Activated CD8-positive, alpha-beta T cell treated with anti-CD3 and anti-CD28 coated beads, Interleukin-2, amount 10 ng/mL, durations not matched to agents 7 days and 5 days (primary cell): ENCODE data around the gene NOSIP. TPM values are rescaled to one million over a fixed set of nuclear protein-coding genes. Genes with fewer than 3 reads are reported as not detected.
A peak's percentile ranks its signal among the peaks of the same experiment; 100 is the strongest.

Experiments used
- ATAC-seq: fragments of 150-1000 bp; cut with Tn5 transposase; one replicate; pipeline ENCODE4 v1.10.0; 2021; ENCODE audit warnings: moderate library complexity
- CTCF ChIA-PET: fragments of 350-600 bp; sonication (Branson Sonifier 250); formaldehyde crosslinking; loops from one replicate; lab custom pipeline; 2021; ENCODE audit warnings: antibody characterized with exemption; lab: Charles Lee
- POLR2A ChIA-PET: fragments of 350-600 bp; sonication (Branson Sonifier 250); formaldehyde crosslinking; loops from one replicate; lab custom pipeline; 2021; ENCODE audit warnings: antibody characterized with exemption; lab: Charles Lee
- DNase-seq: peaks from one replicate; pipeline ENCODE4 v3.0.0-alpha.2; 2020
- H3K27ac Mint-ChIP-seq: one replicate; pipeline ENCODE4 v1.8.0; 2021; ENCODE audit warnings: mild to moderate bottlenecking, mixed read lengths
- H3K27me3 Mint-ChIP-seq: one replicate; pipeline ENCODE4 v1.8.0; 2021; ENCODE audit warnings: low read depth, mixed read lengths
- H3K36me3 Mint-ChIP-seq: one replicate; pipeline ENCODE4 v1.8.0; 2021; ENCODE audit warnings: low read depth, mixed read lengths
- H3K4me1 Mint-ChIP-seq: one replicate; pipeline ENCODE4 v1.8.0; 2021; ENCODE audit warnings: low read depth, mixed read lengths
- H3K4me3 Mint-ChIP-seq: one replicate; pipeline ENCODE4 v1.8.0; 2021; ENCODE audit warnings: mild to moderate bottlenecking, mixed read lengths
- H3K9me3 Mint-ChIP-seq: one replicate; pipeline ENCODE4 v1.8.0; 2022; ENCODE audit warnings: mixed read lengths; ENCODE audit not compliant: insufficient read depth
- total RNA-seq, 2 experiments: library from RNA; stranded (reverse); gene quantifications; one replicate each; pipeline ENCODE4 v1.2.3, GENCODE V29; 2021

The NOSIP gene
- total RNA-seq, 2 experiments from 2014 or later, result 147 to 159 TPM

- ChIA-PET CTCF (interaction anchor here (2.8 to 6.8 kb wide), 2 partner anchors 9 to 36 kb away, joined by 11 to 211 read pairs; no protein-coding TSS in a partner anchor), POLR2A (no interaction called here)
- ATAC-seq (no peak), DNase-seq (no peak)
- peaks cover 25% of the 10 kb centered on the region for H3K4me1 Mint-ChIP-seq
- no peak overlapping the region for H3K27ac Mint-ChIP-seq
- H3K9me3 Mint-ChIP-seq, result no peaks in the 10 kb centered on the region
- peaks cover 4% of the 10 kb centered on the region for H3K27me3 Mint-ChIP-seq
- H3K36me3 Mint-ChIP-seq, result no peaks in the 10 kb centered on the region
- H3K4me3 Mint-ChIP-seq, result no peak overlapping the region
Observed at GRCh38 chr19:49543032-49543431, 37.3 kb downstream of the NOSIP start.

- POLR2A ChIA-PET, result no interaction called here
- H3K27me3 Mint-ChIP-seq, result peaks cover 4% of the 10 kb centered on the region
- H3K36me3 Mint-ChIP-seq, result no peaks in the 10 kb centered on the region
- H3K27ac Mint-ChIP-seq, result no peak overlapping the region
- H3K4me1 Mint-ChIP-seq, result peaks cover 20% of the 10 kb centered on the region
- no peaks in the 10 kb centered on the region for H3K9me3 Mint-ChIP-seq
- DNase-seq (no peak), ATAC-seq (no peak)
- no peak overlapping the region for H3K4me3 Mint-ChIP-seq
- CTCF ChIA-PET, result interaction anchor here (0.7 to 2.8 kb wide), 2 partner anchors 8 to 28 kb away, joined by 3 to 11 read pairs; no protein-coding TSS in a partner anchor
Observed at GRCh38 chr19:49542446-49542845, 37.9 kb downstream of the NOSIP start.

GRCh38 chr19:49541914-49542313, 38.4 kb downstream of the NOSIP start:
- DNase-seq (no peak), ATAC-seq (no peak)
- POLR2A ChIA-PET, result no interaction called here
- no peaks in the 10 kb centered on the region for H3K36me3 Mint-ChIP-seq
- H3K27ac Mint-ChIP-seq, result no peak overlapping the region
- peaks cover 16% of the 10 kb centered on the region for H3K4me1 Mint-ChIP-seq
- CTCF ChIA-PET, result interaction anchor here (1.1 to 1.5 kb wide), 2 partner anchors 35 to 39 kb away, joined by 3 to 5 read pairs; no protein-coding TSS in a partner anchor
- H3K4me3 Mint-ChIP-seq, result no peak overlapping the region
- H3K9me3 Mint-ChIP-seq, result no peaks in the 10 kb centered on the region
- peaks cover 4% of the 10 kb centered on the region for H3K27me3 Mint-ChIP-seq

- H3K4me1 Mint-ChIP-seq, result peaks cover 21% of the 10 kb centered on the region
- no peak for ATAC-seq
- ChIA-PET POLR2A (no interaction called here), CTCF (interaction anchor here (0.6 to 5.9 kb wide), 4 partner anchors 7 to 95 kb away, joined by 3 to 52 read pairs (median 4); no protein-coding TSS in a partner anchor)
- H3K4me3 Mint-ChIP-seq, result no peak overlapping the region
- DNase-seq, result no peak
- H3K27ac Mint-ChIP-seq, result no peak overlapping the region
- no peaks in the 10 kb centered on the region for H3K27me3 Mint-ChIP-seq
- no peaks in the 10 kb centered on the region for H3K36me3 Mint-ChIP-seq
- no peaks in the 10 kb centered on the region for H3K9me3 Mint-ChIP-seq
Observed at GRCh38 chr19:49539192-49539952, 41.0 kb downstream of the NOSIP start.

GRCh38 chr19:49538643-49539042, 41.7 kb downstream of the NOSIP start:
- H3K27ac Mint-ChIP-seq, result no peak overlapping the region
- H3K9me3 Mint-ChIP-seq, result no peaks in the 10 kb centered on the region
- no peaks in the 10 kb centered on the region for H3K27me3 Mint-ChIP-seq
- no peaks in the 10 kb centered on the region for H3K36me3 Mint-ChIP-seq
- ChIA-PET CTCF (interaction anchor here (1.0 to 5.9 kb wide), 4 partner anchors 8 to 32 kb away, joined by 3 to 52 read pairs (median 7); no protein-coding TSS in a partner anchor), POLR2A (no interaction called here)
- DNase-seq, result no peak
- no peak overlapping the region for H3K4me3 Mint-ChIP-seq
- no peak for ATAC-seq
- peaks cover 22% of the 10 kb centered on the region for H3K4me1 Mint-ChIP-seq

- POLR2A ChIA-PET, result interaction anchor here (0.7 kb wide), 1 partner anchor 9 kb away, joined by 3 read pairs; no protein-coding TSS in a partner anchor
- DNase-seq (no peak), ATAC-seq (no peak)
- Mint-ChIP-seq H3K36me3 (no peaks in the 10 kb centered on the region), H3K27me3 (peaks cover 3% of the 10 kb centered on the region), H3K4me3 (no peak overlapping the region), H3K27ac (no peak overlapping the region), H3K9me3 (no peaks in the 10 kb centered on the region), H3K4me1 (peaks cover 33% of the 10 kb centered on the region)
- CTCF ChIA-PET, result interaction anchor here (1.6 to 5.9 kb wide), 5 partner anchors 10 to 33 kb away, joined by 5 to 52 read pairs (median 9); no protein-coding TSS in a partner anchor
Observed at GRCh38 chr19:49536921-49537462, 43.4 kb downstream of the NOSIP start.

GRCh38 chr19:49534632-49535385, 45.5 kb downstream of the NOSIP start:
- POLR2A ChIA-PET, result interaction anchor here (0.6 to 1.8 kb wide), 2 partner anchors 13 to 46 kb away, joined by 4 read pairs; no protein-coding TSS in a partner anchor

GRCh38 chr19:49533551-49534488, 46.5 kb downstream of the NOSIP start:
- H3K4me1 Mint-ChIP-seq, result peaks cover 30% of the 10 kb centered on the region
- no peaks in the 10 kb centered on the region for H3K9me3 Mint-ChIP-seq
- peak overlapping the region; percentile 71 for H3K4me3 Mint-ChIP-seq
- POLR2A ChIA-PET, result interaction anchor here (1.8 kb wide), 1 partner anchor 47 kb away, joined by 4 read pairs; no protein-coding TSS in a partner anchor
- DNase-seq, result peak; percentile 84
- ATAC-seq, result peak; percentile 95
- H3K36me3 Mint-ChIP-seq, result no peaks in the 10 kb centered on the region
- CTCF ChIA-PET, result interaction anchor here (0.8 to 5.9 kb wide), 15 partner anchors 10 to 64 kb away, joined by 3 to 52 read pairs (median 8); partner anchors contain the start of gene NOSIP
- peak overlapping the region; percentile 77 for H3K27ac Mint-ChIP-seq
- H3K27me3 Mint-ChIP-seq, result peaks cover 10% of the 10 kb centered on the region

More at GRCh38 chr19:49534632-49535385, 45.5 kb downstream of the NOSIP start:
- H3K27ac Mint-ChIP-seq, result peak overlapping the region; percentile 40
- no peaks in the 10 kb centered on the region for H3K9me3 Mint-ChIP-seq
- H3K27me3 Mint-ChIP-seq, result peaks cover 8% of the 10 kb centered on the region
- no peak for ATAC-seq
- no peak for DNase-seq
- peaks cover 33% of the 10 kb centered on the region for H3K4me1 Mint-ChIP-seq
- peak overlapping the region; percentile 71 for H3K4me3 Mint-ChIP-seq
- CTCF ChIA-PET, result interaction anchor here (0.7 to 5.9 kb wide), 19 partner anchors 9 to 143 kb away, joined by 3 to 52 read pairs (median 6); partner anchors contain the start of gene NOSIP
- H3K36me3 Mint-ChIP-seq, result no peaks in the 10 kb centered on the region

- CTCF ChIA-PET, result interaction anchor here (1.3 to 2.6 kb wide), 2 partner anchors 16 to 40 kb away, joined by 8 to 10 read pairs; no protein-coding TSS in a partner anchor
- Mint-ChIP-seq H3K27ac (no peak overlapping the region), H3K4me1 (peaks cover 43% of the 10 kb centered on the region), H3K36me3 (peaks cover 3% of the 10 kb centered on the region), H3K9me3 (no peaks in the 10 kb centered on the region), H3K27me3 (peaks cover 14% of the 10 kb centered on the region), H3K4me3 (no peak overlapping the region)
- ATAC-seq (no peak), DNase-seq (no peak)
- POLR2A ChIA-PET, result no interaction called here
Observed at GRCh38 chr19:49530708-49531107, 49.6 kb downstream of the NOSIP start.

GRCh38 chr19:49528211-49528771, 52.1 kb downstream of the NOSIP start:
- no peak overlapping the region for H3K27ac Mint-ChIP-seq
- ATAC-seq (no peak), DNase-seq (no peak)
- CTCF ChIA-PET, result interaction anchor here (0.8 to 1.9 kb wide), 9 partner anchors 13 to 148 kb away, joined by 3 to 26 read pairs (median 3); no protein-coding TSS in a partner anchor
- POLR2A ChIA-PET, result no interaction called here
- H3K4me3 Mint-ChIP-seq, result peak overlapping the region; percentile 70
- peaks cover 3% of the 10 kb centered on the region for H3K36me3 Mint-ChIP-seq
- H3K4me1 Mint-ChIP-seq, result peaks cover 25% of the 10 kb centered on the region
- H3K27me3 Mint-ChIP-seq, result peaks cover 14% of the 10 kb centered on the region
- no peaks in the 10 kb centered on the region for H3K9me3 Mint-ChIP-seq
